GM12878 (cell line): ENCODE results near the gene RABL6. TPM values are rescaled to one million over a fixed set of nuclear protein-coding genes. Genes with fewer than 3 reads are reported as not detected.

Source experiments
- ATAC-seq: fragments of 200-7000 bp; cut with Tn5 transposase; 3 replicates; pipeline ENCODE4 v1.9.1; 2020; ENCODE audit warnings: mild to moderate bottlenecking, moderate library complexity
- BruUV-seq: library from RNA; stranded (reverse); fragments of 400-500 nt; replicated peaks from 2 replicates; lab custom pipeline; 2021; lab: Mats Ljungman, UMichigan
- CTCF ChIA-PET: fragments of 300-600 bp; sonication (Branson Sonifier 250); formaldehyde crosslinking; extraction: SDS; loops from one replicate; lab custom pipeline; 2021; ENCODE audit warnings: inconsistent platforms; lab: Yijun Ruan, JAX
- POLR2A ChIA-PET: fragments of 350-600 bp; formaldehyde crosslinking; extraction: SDS; loops from one replicate; lab custom pipeline; 2021; ENCODE audit warnings: inconsistent platforms; lab: Charles Lee
- RAD21 ChIA-PET: fragments of 300-600 bp; sonication (Branson Sonifier 250); formaldehyde crosslinking; loops from one replicate; lab custom pipeline; 2023; ENCODE audit warnings: antibody characterized with exemption; ENCODE audit not compliant: unreplicated experiment; lab: Charles Lee
- SMC1A ChIA-PET: fragments of 300-600 bp; sonication (Branson Sonifier 250); formaldehyde crosslinking; loops from one replicate; lab custom pipeline; 2023; ENCODE audit not compliant: unreplicated experiment, uncharacterized antibody; lab: Charles Lee
- DNase-seq: peaks from one replicate; pipeline ENCODE4 v3.0.0-alpha.2; 2011; ENCODE audit warnings: low read depth, low spot score
- FAIRE-seq: peaks from 3 replicates; lab custom pipeline; 2011; peaks lifted over from hg19 to GRCh38; lab: Jason Lieb, UNC
- H2AFZ ChIP-seq: 2 replicates; pipeline ENCODE4 v1.6.0; 2011; ENCODE audit warnings: low read depth, low read length, control low read depth; ENCODE audit not compliant: control insufficient read depth
- H3K27ac ChIP-seq: 2 replicates; pipeline ENCODE4 v1.5.1; 2011; ENCODE audit warnings: control low read depth; ENCODE audit not compliant: control insufficient read depth, insufficient read depth
- H3K27me3 ChIP-seq, 2 experiments: replicated peaks in 1 of 2; 2 replicates each; pipeline versions ENCODE4 v1.6.0 to v1.6.1; 2011; ENCODE audit warnings: low read length in 1 of 2; ENCODE audit not compliant: control insufficient read depth in 2 of 2, insufficient read depth in 2 of 2
- H3K36me3 ChIP-seq, 2 experiments: 2 replicates each; pipeline ENCODE4 v1.5.1; 2011; ENCODE audit warnings: low read length in 1 of 2; ENCODE audit not compliant: control insufficient read depth in 2 of 2, insufficient read depth in 2 of 2
- H3K4me1 ChIP-seq: 2 replicates; pipeline ENCODE4 v1.6.1; 2011; ENCODE audit warnings: mild to moderate bottlenecking, low read length, moderate library complexity, mixed read lengths; ENCODE audit not compliant: control insufficient read depth, insufficient read depth
- H3K4me2 ChIP-seq: 2 replicates; pipeline ENCODE4 v1.6.0; 2011; ENCODE audit warnings: control low read depth; ENCODE audit not compliant: control insufficient read depth, insufficient read depth
- H3K4me3 ChIP-seq: fragments of 200-600 bp; sonication (generic); 2 replicates; pipeline ENCODE4 v1.5.1; 2016
- H3K79me2 ChIP-seq: 2 replicates; pipeline ENCODE4 v1.6.0; 2011; ENCODE audit warnings: low read length; ENCODE audit not compliant: control insufficient read depth, insufficient read depth
- H3K9ac ChIP-seq: 2 replicates; pipeline ENCODE4 v1.8.0; 2011; ENCODE audit warnings: low read length, control low read depth, mixed read lengths; ENCODE audit not compliant: control insufficient read depth, insufficient read depth
- H3K9me3 ChIP-seq: replicated peaks from 3 replicates; pipeline ENCODE4 v1.5.1; 2011; ENCODE audit warnings: mild to moderate bottlenecking, low read length; ENCODE audit not compliant: control insufficient read depth, insufficient read depth
- H4K20me1 ChIP-seq: 2 replicates; pipeline ENCODE4 v1.6.0; 2011; ENCODE audit not compliant: control insufficient read depth, insufficient read depth
- CEBPB ChIP-seq, 2 experiments: fragments of 150-350 bp in 1 of 2; IDR thresholded peaks; 2 replicates each; pipeline ENCODE4 v1.6.1; 2012 to 2014; ENCODE audit warnings: low read depth in 2 of 2, low read length in 2 of 2, borderline replicate concordance in 1 of 2, inconsistent platforms in 1 of 2
- ELK1 ChIP-seq: IDR thresholded peaks from 2 replicates; pipeline ENCODE4 v1.6.1; 2012; ENCODE audit warnings: low read depth, low read length, improper control_type of control experiment
- RB1 ChIP-seq: fragments of 450-650 bp; formaldehyde crosslinking; IDR thresholded peaks from 2 replicates; pipeline ENCODE4 v1.6.1; 2017; ENCODE audit warnings: mild to moderate bottlenecking, borderline replicate concordance
- SIN3A ChIP-seq: IDR thresholded peaks from 2 replicates; pipeline ENCODE4 v1.6.1; 2012; ENCODE audit warnings: low read depth, low read length, improper control_type of control experiment
- ZNF687 ChIP-seq: fragments of 450-650 bp; IDR thresholded peaks from 2 replicates; pipeline ENCODE4 v1.6.1; 2017; ENCODE audit warnings: mild to moderate bottlenecking, moderate library complexity
- WGBS: methylation state at CpG from one replicate; pipeline ENCODE4 v1.1.6; 2016; ENCODE audit warnings: low lambda C conversion rate; ENCODE audit not compliant: insufficient replicate concordance, insufficient coverage; ENCODE audit errors: missing lambda C conversion rate; 5-methylcytosine and 5-hydroxymethylcytosine counted together
- in situ Hi-C: fragments of 300-500 bp; cut with MboI; formaldehyde crosslinking; loops from 9 replicates; pipeline ENCODE4 v1.14.3; 2018; ENCODE audit warnings: mixed read lengths
- intact Hi-C: fragments of 100-400 bp; cut with micrococcal nuclease; formaldehyde crosslinking; loops from one replicate; pipeline ENCODE4 v1.14.2; 2022; ENCODE audit not compliant: unreplicated experiment
- polyA plus RNA-seq, 11 experiments: library from polyadenylated mRNA; depleted of rRNA in 4 of 11; unstranded in 6 of 11; stranded (reverse) in 5 of 11; fragments of >200 nt; fragmentation: Nextera tagmentation in 4 of 11; fragmentation: Illumina TruSeq in 1 of 11; extraction: Ambion mirVana in 4 of 11; extraction: Trizol in 1 of 11; gene quantifications; 1 replicate in 1 of 11; 2 replicates in 10 of 11; pipeline versions ENCODE4 v1.2.1 to v1.2.3, GENCODE V29; 2011 to 2016; ENCODE audit warnings: inconsistent platforms in 2 of 11, missing spikeins in 2 of 11, low read depth in 1 of 11
- total RNA-seq, 4 experiments: library from RNA; depleted of rRNA in 3 of 4; stranded (reverse); fragments of >200 nt in 3 of 4; fragmentation: Illumina TruSeq in 1 of 4; extraction: Trizol in 1 of 4; gene quantifications; 2 replicates each; pipeline versions ENCODE4 v1.2.1 to v1.2.3, GENCODE V29; 2013 to 2021

Gene RABL6
- total and polyA plus RNA-seq, 10 of the 15 experiments (the other 5 are each of a cell fraction or from before 2014, with no cell fraction given) = 1.4 to 134 (median 42.7) TPM

- intact Hi-C loops = loop anchor here (10.0 kb wide), 1 partner anchor 150 kb away; the partner anchor contains the start of genes C8G and FBXW5
- H3K27me3 ChIP-seq = no peaks in the 10 kb centered on the region
- ChIA-PET RAD21 (interaction anchor here (0.8 to 1.2 kb wide), 3 partner anchors 18 to 241 kb away, joined by 3 read pairs; partner anchors contain the start of gene AJM1), CTCF (interaction anchor here (0.9 to 3.3 kb wide), 4 partner anchors 12 to 274 kb away, joined by 5 to 27 read pairs (median 6); no protein-coding TSS in a partner anchor), SMC1A (no interaction called here), POLR2A (interaction anchor here (0.5 to 1.3 kb wide), 3 partner anchors 24 to 241 kb away, joined by 3 to 4 read pairs (median 3); no protein-coding TSS in a partner anchor)
- no peak overlapping the region for H3K4me3 ChIP-seq
- ATAC-seq (no peak), FAIRE-seq (no peak), DNase-seq (no peak)
- no TSS peak for BruUV-seq
- 72% methylated on average over 14 of the region's 14 CpGs for WGBS
- TF ChIP-seq CEBPB (IDR thresholded peaks at IDR 0.05; ENCODE audit: borderline replicate concordance in 1 of 2, low read depth in 2 of 2, low read length in 2 of 2) (no peak), SIN3A (no peak), ZNF687 (no peak), RB1 (no peak), ELK1 (no peak)
- H3K9ac ChIP-seq = no peak overlapping the region
- H3K4me1 ChIP-seq = peaks cover 7% of the 10 kb centered on the region
- no peak overlapping the region for H3K27ac ChIP-seq
- H3K4me2 ChIP-seq = no peak overlapping the region
- no peaks in the 10 kb centered on the region for H3K36me3 ChIP-seq
- peaks cover 2% of the 10 kb centered on the region; the same call in 1 of the 2 replicates for H4K20me1 ChIP-seq
- no peak overlapping the region for H2AFZ ChIP-seq
- no peaks in the 10 kb centered on the region for H3K9me3 ChIP-seq
- H3K79me2 ChIP-seq = peaks cover 2% of the 10 kb centered on the region; the same call in 1 of the 2 replicates
- in situ Hi-C loops = no loop called here
Observed at GRCh38 chr9:136794281-136794999, 13.3 kb upstream of the RABL6 start.
